ENCODE data around the gene HDDC3. TPM values are rescaled to one million over a fixed set of nuclear protein-coding genes. Genes with fewer than 3 reads are reported as not detected.

Gene HDDC3
- total and polyA plus RNA-seq, 9 of the 15 experiments (the other 6 are each of a cell fraction or from before 2014, with no cell fraction given): 14.9 to 55.8 (median 36.9) TPM

GRCh38 chr15:90954712-90955623 lies 22.6 kb upstream of the HDDC3 start, which contains the start of gene RCCD1 (continued):
- TF ChIP-seq ILF3 (IDR thresholded peaks at IDR 0.05; ENCODE audit: borderline replicate concordance) (peak; percentile 74; the same call in 1 of the 2 replicates), CTCF (IDR thresholded peaks at IDR 0.05 in 2 of 3, conservative IDR thresholded peaks at IDR 0.05 in 1 of 3; ENCODE audit: insufficient read depth in 2 of 3, low read depth in 1 of 3, low read length in 3 of 3) (no peak), E2F1 (CRISPR knock-in tag; IDR thresholded peaks at IDR 0.05) (peak; percentile 96), ELK1 (CRISPR knock-in tag; IDR thresholded peaks at IDR 0.05) (no peak), SRSF3 (IDR thresholded peaks at IDR 0.05; ENCODE audit: insufficient read depth, low read length) (no peak), CSDE1 (IDR thresholded peaks at IDR 0.05) (0 out of 4 replicates have a peak, but pooled peaks of 1 of the 2 experiments have one; percentile 60), SIN3A (IDR thresholded peaks at IDR 0.05; ENCODE audit: borderline replicate concordance in 2 of 2, control insufficient read depth in 1 of 2, low read depth in 2 of 2, low read length in 2 of 2) (peak; percentile 62 to 74; a peak in 2 of 4 replicates), HMG20A (CRISPR knock-in tag; conservative IDR thresholded peaks at IDR 0.05) (no peak), TFE3 (CRISPR knock-in tag; IDR thresholded peaks at IDR 0.05) (peak; percentile 95), NFRKB (IDR thresholded peaks at IDR 0.05; ENCODE audit: low read depth) (peak; percentile 90), ZNF592 (IDR thresholded peaks at IDR 0.05) (peak; percentile 87), ATF2 (CRISPR knock-in tag; IDR thresholded peaks at IDR 0.05) (peak; percentile 79)
